ENCODE data around the gene UNC45A. TPM values are rescaled to one million over a fixed set of nuclear protein-coding genes. Genes with fewer than 3 reads are reported as not detected.

UNC45A gene
- polyA plus RNA-seq, 1 donor (not counting 4 experiments of a cell fraction or from before 2014, with no cell fraction given) = 63.1 TPM

DNA sequence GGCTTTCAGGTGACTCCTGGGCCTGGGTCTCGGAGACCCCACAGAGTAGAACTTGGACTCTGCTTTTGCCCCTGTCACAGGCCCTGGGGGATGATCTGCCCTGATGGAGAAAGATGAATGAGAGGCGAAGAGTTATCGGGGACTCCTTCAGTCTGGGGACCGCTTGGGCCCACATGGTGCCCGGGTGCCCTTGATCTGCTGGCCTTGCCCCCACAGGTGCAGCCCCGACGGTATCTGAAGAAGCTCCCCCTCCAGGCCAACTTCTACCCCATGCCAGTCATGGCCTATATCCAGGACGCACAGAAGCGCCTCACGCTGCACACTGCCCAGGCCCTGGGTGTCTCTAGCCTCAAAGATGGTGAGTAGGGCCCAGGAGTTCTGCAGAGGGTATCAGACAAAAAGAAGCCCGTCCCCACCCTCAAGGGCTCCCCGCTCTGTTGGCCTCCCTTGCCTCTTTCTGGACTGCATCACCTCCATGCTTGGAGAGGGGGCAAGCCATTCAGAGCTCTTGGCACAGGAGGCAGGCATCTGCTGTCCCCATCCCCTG lies 21.6 kb upstream of the UNC45A start:
- Histone ChIP-seq H3K9ac (ENCODE audit: control insufficient read depth, extremely low read depth, insufficient read depth, low read length) (no peak overlapping the region), H3K9me3 (ENCODE audit: control insufficient read depth, low read depth, low read length) (no peaks in the 10 kb centered on the region), H2AFZ (ENCODE audit: control insufficient read depth, low read length) (no peak overlapping the region), H3K4me3 (ENCODE audit: control insufficient read depth in 2 of 3, extremely low read depth in 1 of 3, insufficient read depth in 2 of 3, low read depth in 1 of 3, low read length in 3 of 3) (no peak overlapping the region), H3K27ac (ENCODE audit: control insufficient read depth, insufficient read depth, low read length) (no peak overlapping the region), H4K20me1 (ENCODE audit: control insufficient read depth, extremely low read depth, insufficient read depth, low read length) (no peaks in the 10 kb centered on the region), H3K79me2 (ENCODE audit: control insufficient read depth, insufficient read depth, low read length) (no peaks in the 10 kb centered on the region), H3K4me1 (ENCODE audit: control insufficient read depth, extremely low read depth, insufficient read depth, low read length) (no peaks in the 10 kb centered on the region), H3K9me1 (ENCODE audit: control insufficient read depth, extremely low read depth, insufficient read depth, low read length) (no peaks in the 10 kb centered on the region), H3K4me2 (ENCODE audit: control insufficient read depth, extremely low read depth, insufficient read depth, low read depth, low read length) (no peak overlapping the region), H3K36me3 (ENCODE audit: control insufficient read depth in 2 of 2, extremely low read depth in 1 of 2, insufficient read depth in 2 of 2, low read length in 2 of 2) (peaks cover 10 to 18% of the 10 kb centered on the region in 2 experiments), H3K27me3 (ENCODE audit: control insufficient read depth, extremely low read depth, insufficient read depth, low read length) (no peaks in the 10 kb centered on the region)
- dilution Hi-C loops (cut with MboI; ENCODE audit: extremely low pct_ligation_motif_present, low sequenced_read_pairs) = no loop called here
- FAIRE-seq (no peak), DNase-seq (ENCODE audit: low read depth, low spot score) (no peak)
- TF ChIP-seq CTCF (optimal IDR thresholded peaks at IDR 0.05 in 1 of 3, IDR thresholded peaks at IDR 0.05 in 1 of 3, conservative IDR thresholded peaks at IDR 0.05 in 1 of 3; ENCODE audit: extremely low read depth in 1 of 3, insufficient read depth in 2 of 3, low read length in 3 of 3) = no peak
- TF ChIP-seq EZH2 (IDR thresholded peaks at IDR 0.05; ENCODE audit: low read length) = no peak

DNA sequence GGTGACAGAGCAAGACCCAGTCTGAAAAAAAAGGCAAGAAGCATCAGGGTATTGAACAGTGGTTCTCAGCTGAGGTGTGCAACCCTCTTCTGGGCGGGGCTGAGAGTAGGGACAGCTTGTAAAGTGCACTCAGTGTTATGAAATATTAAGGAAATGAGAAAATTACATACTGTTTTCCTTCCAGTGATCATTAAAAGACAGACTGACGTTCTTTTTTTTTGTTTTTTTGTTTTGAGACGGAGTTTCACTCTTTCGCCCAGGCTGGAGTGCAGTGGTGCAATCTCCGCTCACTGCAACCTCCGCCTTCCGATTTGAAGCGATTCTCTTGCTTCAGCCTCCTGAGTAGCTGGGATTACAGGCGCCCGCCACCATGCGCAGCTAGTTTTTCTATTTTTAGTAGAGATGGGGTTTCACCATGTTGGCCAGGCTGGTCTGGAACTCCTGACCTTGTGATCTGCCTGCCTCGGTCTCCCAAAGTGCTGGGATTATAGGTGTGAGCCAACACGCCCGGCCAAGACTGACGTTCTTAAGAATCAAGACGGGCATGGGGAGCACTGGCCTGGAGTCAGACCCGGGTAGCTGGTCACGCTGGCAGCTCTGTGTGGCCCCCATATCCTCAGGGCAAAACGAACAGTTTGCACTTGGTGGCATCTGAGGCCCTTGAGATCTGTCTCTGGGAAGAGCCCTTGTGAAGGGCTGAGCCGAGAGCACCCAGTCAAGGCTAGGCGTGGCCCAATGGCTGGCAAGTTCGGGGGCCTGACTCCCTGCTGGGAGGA lies 20.6 kb upstream of the UNC45A start:
- no peaks in the 10 kb centered on the region for H3K27me3 ChIP-seq (ENCODE audit: control insufficient read depth, extremely low read depth, insufficient read depth, low read length)
- no peak overlapping the region for H2AFZ ChIP-seq (ENCODE audit: control insufficient read depth, low read length)
- dilution Hi-C loops (cut with MboI; ENCODE audit: extremely low pct_ligation_motif_present, low sequenced_read_pairs) = no loop called here
- H3K9me1 ChIP-seq (ENCODE audit: control insufficient read depth, extremely low read depth, insufficient read depth, low read length) = no peaks in the 10 kb centered on the region
- H4K20me1 ChIP-seq (ENCODE audit: control insufficient read depth, extremely low read depth, insufficient read depth, low read length) = no peaks in the 10 kb centered on the region
- peaks cover 12 to 22% of the 10 kb centered on the region in 2 experiments for H3K36me3 ChIP-seq (ENCODE audit: control insufficient read depth in 2 of 2, extremely low read depth in 1 of 2, insufficient read depth in 2 of 2, low read length in 2 of 2)
- H3K27ac ChIP-seq (ENCODE audit: control insufficient read depth, insufficient read depth, low read length) = no peak overlapping the region
- no peak overlapping the region for H3K4me2 ChIP-seq (ENCODE audit: control insufficient read depth, extremely low read depth, insufficient read depth, low read depth, low read length)
- no peaks in the 10 kb centered on the region for H3K79me2 ChIP-seq (ENCODE audit: control insufficient read depth, insufficient read depth, low read length)
- no peaks in the 10 kb centered on the region for H3K9me3 ChIP-seq (ENCODE audit: control insufficient read depth, low read depth, low read length)
- no peak overlapping the region for H3K4me3 ChIP-seq (ENCODE audit: control insufficient read depth in 2 of 3, extremely low read depth in 1 of 3, insufficient read depth in 2 of 3, low read depth in 1 of 3, low read length in 3 of 3)
- TF ChIP-seq EZH2 (IDR thresholded peaks at IDR 0.05; ENCODE audit: low read length) = no peak
- TF ChIP-seq CTCF (optimal IDR thresholded peaks at IDR 0.05 in 1 of 3, IDR thresholded peaks at IDR 0.05 in 1 of 3, conservative IDR thresholded peaks at IDR 0.05 in 1 of 3; ENCODE audit: extremely low read depth in 1 of 3, insufficient read depth in 2 of 3, low read length in 3 of 3) = no peak
- FAIRE-seq (no peak), DNase-seq (ENCODE audit: low read depth, low spot score) (no peak)
- no peak overlapping the region for H3K9ac ChIP-seq (ENCODE audit: control insufficient read depth, extremely low read depth, insufficient read depth, low read length)
- H3K4me1 ChIP-seq (ENCODE audit: control insufficient read depth, extremely low read depth, insufficient read depth, low read length) = no peaks in the 10 kb centered on the region

Measured in keratinocyte (primary cell).